Thoracic aorta (tissue), 2 donors: ENCODE measurements around the gene CTTN. TPM values are rescaled to one million over a fixed set of nuclear protein-coding genes. Genes with fewer than 3 reads are reported as not detected.

Experiments used
- ATAC-seq: fragments of 150-250 bp; one replicate; pipeline ENCODE4 v1.8.0; 2017; ENCODE audit warnings: low read depth; ENCODE audit not compliant: insufficient number of reproducible peaks, low FRiP score
- DNase-seq: peaks from one replicate; pipeline ENCODE4 v3.0.0-alpha.2; 2020; ENCODE audit warnings: low spot score
- H3K27ac ChIP-seq, 2 donors: fragments of 200-600 bp; sonication (generic); 1 replicate in 1 of 2; 2 replicates in 1 of 2; pipeline ENCODE4 v1.5.1; 2016; ENCODE audit warnings: mild to moderate bottlenecking in 2 of 2, moderate library complexity in 2 of 2
- H3K27me3 ChIP-seq: fragments of 200-600 bp; sonication (generic); replicated peaks from 2 replicates; pipeline ENCODE4 v1.6.0; 2016; ENCODE audit warnings: mild to moderate bottlenecking; ENCODE audit not compliant: insufficient read depth
- H3K36me3 ChIP-seq: fragments of 200-600 bp; sonication (generic); one replicate; pipeline ENCODE4 v1.5.1; 2016
- H3K4me1 ChIP-seq, 2 donors: fragments of 200-600 bp; sonication (generic); 1 replicate in 1 of 2; 2 replicates in 1 of 2; pipeline versions ENCODE4 v1.5.1 to v1.6.0; 2016; ENCODE audit warnings: low read depth in 2 of 2, mild to moderate bottlenecking in 1 of 2; ENCODE audit not compliant: control insufficient read depth in 1 of 2
- H3K4me3 ChIP-seq: fragments of 200-600 bp; sonication (generic); 2 replicates; pipeline ENCODE4 v1.5.1; 2016; ENCODE audit warnings: mild to moderate bottlenecking
- H3K9me3 ChIP-seq: fragments of 200-600 bp; sonication (generic); 2 replicates; pipeline ENCODE4 v1.5.1; 2016
- total RNA-seq, 2 donors: library from RNA; depleted of rRNA; stranded (reverse); fragments of >200 nt; gene quantifications; one replicate each; pipeline versions ENCODE4 v1.1.0 to v1.2.3, GENCODE V29; 2016
- TF ChIP-seq, protein P1 (sequence below): fragments of 200-600 bp; sonication (generic); IDR thresholded peaks from one replicate; pipeline ENCODE4 v1.5.1; 2019; ENCODE audit warnings: antibody characterized with exemption

The CTTN gene
- total RNA-seq, 2 donors from 2014 or later = 415 to 578 TPM

GRCh38 chr11:70483077-70483861, 84.9 kb downstream of the CTTN start:
- DNase-seq = no peak
- ATAC-seq = no peak
- TF ChIP-seq, protein P1, sequence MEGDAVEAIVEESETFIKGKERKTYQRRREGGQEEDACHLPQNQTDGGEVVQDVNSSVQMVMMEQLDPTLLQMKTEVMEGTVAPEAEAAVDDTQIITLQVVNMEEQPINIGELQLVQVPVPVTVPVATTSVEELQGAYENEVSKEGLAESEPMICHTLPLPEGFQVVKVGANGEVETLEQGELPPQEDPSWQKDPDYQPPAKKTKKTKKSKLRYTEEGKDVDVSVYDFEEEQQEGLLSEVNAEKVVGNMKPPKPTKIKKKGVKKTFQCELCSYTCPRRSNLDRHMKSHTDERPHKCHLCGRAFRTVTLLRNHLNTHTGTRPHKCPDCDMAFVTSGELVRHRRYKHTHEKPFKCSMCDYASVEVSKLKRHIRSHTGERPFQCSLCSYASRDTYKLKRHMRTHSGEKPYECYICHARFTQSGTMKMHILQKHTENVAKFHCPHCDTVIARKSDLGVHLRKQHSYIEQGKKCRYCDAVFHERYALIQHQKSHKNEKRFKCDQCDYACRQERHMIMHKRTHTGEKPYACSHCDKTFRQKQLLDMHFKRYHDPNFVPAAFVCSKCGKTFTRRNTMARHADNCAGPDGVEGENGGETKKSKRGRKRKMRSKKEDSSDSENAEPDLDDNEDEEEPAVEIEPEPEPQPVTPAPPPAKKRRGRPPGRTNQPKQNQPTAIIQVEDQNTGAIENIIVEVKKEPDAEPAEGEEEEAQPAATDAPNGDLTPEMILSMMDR = no peak
- no peaks in the 10 kb centered on the region for H3K9me3 ChIP-seq
- no peak overlapping the region for H3K27ac ChIP-seq
- H3K27me3 ChIP-seq = no peaks in the 10 kb centered on the region
- H3K36me3 ChIP-seq = no peaks in the 10 kb centered on the region
- peaks cover 0 to 9% of the 10 kb centered on the region in 2 donors for H3K4me1 ChIP-seq
- H3K4me3 ChIP-seq = no peak overlapping the region

DNA sequence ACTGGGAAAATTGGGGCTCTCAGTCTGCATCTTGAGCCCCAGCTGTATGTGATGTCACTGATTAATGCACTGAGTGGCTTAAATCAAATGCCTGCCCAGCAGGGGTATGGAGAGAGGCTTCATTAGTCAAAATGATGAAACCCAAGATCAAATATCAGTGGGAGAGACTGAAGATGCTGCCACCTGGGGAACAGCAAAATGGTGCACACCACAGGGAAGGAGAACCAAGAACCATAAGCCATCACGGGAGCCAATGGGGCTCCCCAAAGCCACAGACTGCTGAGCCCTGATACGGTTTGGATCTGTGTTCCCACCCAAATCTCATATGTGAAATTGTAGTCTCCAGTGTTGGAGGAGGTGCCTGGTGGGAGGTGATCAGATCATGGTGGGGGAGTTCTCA, 85.6 kb downstream of the CTTN start:
- ATAC-seq (no peak), DNase-seq (no peak)
- Histone ChIP-seq H3K36me3 (no peaks in the 10 kb centered on the region), H3K27me3 (no peaks in the 10 kb centered on the region), H3K4me1 (peaks cover 0 to 9% of the 10 kb centered on the region in 2 donors), H3K9me3 (no peaks in the 10 kb centered on the region), H3K27ac (no peak overlapping the region), H3K4me3 (no peak overlapping the region)
- TF ChIP-seq, protein P1 = no peak

DNA sequence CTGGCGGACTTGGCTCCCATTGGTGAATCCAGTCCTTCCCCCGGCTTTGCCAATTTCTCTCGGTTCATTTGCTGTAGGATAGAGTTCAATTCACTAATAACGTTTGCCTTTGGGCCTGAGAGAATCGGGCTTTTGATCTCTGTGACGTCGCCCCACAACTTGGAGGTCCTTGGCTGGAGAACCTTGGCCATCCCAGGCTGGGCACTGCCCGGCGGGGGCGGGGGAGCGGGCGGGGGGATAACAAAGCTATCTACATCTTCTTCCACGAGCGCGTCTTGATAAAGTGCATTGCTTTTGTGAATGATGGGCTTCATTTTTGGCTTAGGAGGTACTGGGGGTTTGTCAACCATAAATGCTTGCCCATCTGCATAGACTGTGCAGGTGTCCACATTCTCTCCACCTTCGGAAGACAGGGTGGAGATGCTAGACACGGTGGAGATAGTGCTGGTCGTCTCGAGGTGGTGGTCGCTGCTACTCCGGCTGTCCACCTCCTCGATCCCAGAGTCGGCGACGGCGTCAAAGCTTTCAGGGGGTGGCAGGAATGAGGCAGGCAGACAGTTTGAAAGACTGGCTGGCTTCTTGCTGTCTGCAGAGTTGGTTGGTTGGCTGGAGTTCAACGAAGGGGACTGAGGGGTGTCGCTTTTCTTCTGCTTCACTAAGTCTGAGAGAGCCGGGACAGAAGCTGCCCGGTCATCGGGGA, 87.1 kb downstream of the CTTN start:
- no peak overlapping the region for H3K27ac ChIP-seq
- H3K9me3 ChIP-seq = no peaks in the 10 kb centered on the region
- DNase-seq = no peak
- TF ChIP-seq, protein P1 = no peak
- H3K27me3 ChIP-seq = no peaks in the 10 kb centered on the region
- ATAC-seq = no peak
- H3K4me3 ChIP-seq = no peak overlapping the region
- H3K4me1 ChIP-seq = peaks cover 0 to 9% of the 10 kb centered on the region in 2 donors
- H3K36me3 ChIP-seq = no peaks in the 10 kb centered on the region

GRCh38 chr11:70486026-70486415, 87.7 kb downstream of the CTTN start:
- no peaks in the 10 kb centered on the region for H3K27me3 ChIP-seq
- peaks cover 4% of the 10 kb centered on the region for H3K9me3 ChIP-seq
- TF ChIP-seq, protein P1 = no peak
- DNase-seq (no peak), ATAC-seq (no peak)
- H3K36me3 ChIP-seq = no peaks in the 10 kb centered on the region
- H3K4me3 ChIP-seq = no peak overlapping the region
- no peak overlapping the region for H3K27ac ChIP-seq
- H3K4me1 ChIP-seq = peaks cover 0 to 9% of the 10 kb centered on the region in 2 donors

Other genes starting within 250 kb of the CTTN start
- gene FADD, start 195.2 kb upstream of the CTTN start, total RNA-seq = 10 to 100 TPM; 19.5 to 23.2 TPM
- gene PPFIA1, start 127.8 kb upstream of the CTTN start, total RNA-seq = 10 to 100 TPM; 47.8 to 82.9 TPM